HG03520 (cell line): Measurements from ENCODE around the gene SND1.

Experiments
- ATAC-seq: cut with Tn5 transposase; IDR thresholded peaks from one replicate; pipeline ENCODE4 v1.9.1; 2021; ENCODE audit warnings: mild to moderate bottlenecking, moderate library complexity; ENCODE audit not compliant: unreplicated experiment

SND1 gene

GRCh38 chr7:127798023-127798422, 146.0 kb downstream of the SND1 start:
- no peak for ATAC-seq

GRCh38 chr7:127798769-127799372, 146.9 kb downstream of the SND1 start:
- no peak for ATAC-seq

GRCh38 chr7:127799535-127800305, 147.7 kb downstream of the SND1 start:
- no peak for ATAC-seq

DNA sequence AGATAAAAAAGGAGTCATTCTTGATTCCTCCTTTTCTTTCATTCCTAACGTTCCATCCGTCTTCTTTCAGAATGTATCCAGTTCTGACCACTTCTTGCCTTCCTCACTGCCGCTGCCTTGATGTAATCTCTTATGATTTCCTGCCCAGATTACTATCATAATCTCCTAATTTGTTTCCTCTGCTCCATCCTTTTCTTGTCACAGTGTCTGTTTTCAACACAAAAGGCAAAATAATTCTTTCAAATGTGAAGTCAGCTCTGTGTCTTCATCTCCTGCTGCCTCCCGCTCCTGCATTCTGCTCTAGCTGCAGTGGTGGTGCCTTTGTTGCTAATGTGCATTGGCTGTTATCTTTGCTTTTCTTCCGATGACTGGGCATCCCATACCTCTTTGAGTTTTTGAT, 150.9 kb downstream of the SND1 start:
- no peak for ATAC-seq

GRCh38 chr7:127803626-127804025, 151.6 kb downstream of the SND1 start:
- no peak for ATAC-seq

- ATAC-seq = no peak
These were observed 155.3 kb downstream of the SND1 start for GRCh38 chr7:127807340-127807739.

DNA sequence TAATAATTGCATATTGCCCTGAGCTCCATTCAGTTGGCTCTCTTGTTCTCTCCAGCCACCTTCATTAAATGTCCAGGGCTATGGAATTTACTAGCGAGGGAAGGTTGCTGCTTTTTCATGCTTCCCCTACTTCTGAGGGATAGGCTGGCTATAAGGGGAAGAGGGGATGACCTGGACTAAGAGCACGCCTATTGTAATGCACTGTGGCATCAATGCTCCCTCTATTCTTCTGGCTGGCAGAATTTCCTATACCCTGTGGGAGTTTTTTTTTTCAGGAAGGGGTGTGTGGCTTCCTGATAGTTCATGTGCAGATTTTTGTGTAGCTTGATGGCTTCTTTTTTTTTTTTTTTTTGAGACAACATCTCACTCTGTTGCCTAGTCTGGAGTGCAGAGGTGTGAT, 155.8 kb downstream of the SND1 start:
- ATAC-seq = no peak

DNA sequence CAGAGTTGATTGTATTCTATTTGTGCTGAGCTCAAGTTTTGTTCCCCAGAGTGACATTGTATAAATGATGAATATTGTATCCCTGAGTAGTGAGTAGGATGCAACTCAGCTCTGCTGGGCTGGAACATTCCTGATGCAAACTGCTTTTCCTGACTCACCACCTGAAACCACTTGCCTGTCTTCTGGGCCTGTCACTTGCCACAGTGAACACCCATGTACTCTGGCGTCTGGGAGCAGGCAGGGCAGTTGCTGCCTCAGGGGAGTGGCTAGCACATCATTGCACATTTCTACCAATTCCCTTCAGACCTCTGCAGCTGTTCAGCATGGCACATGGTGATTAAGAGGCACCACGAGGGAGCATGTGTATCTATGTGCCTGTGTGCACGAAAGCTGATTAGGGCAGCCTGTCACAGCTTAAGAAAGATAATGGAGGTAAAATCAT, 157.3 kb downstream of the SND1 start:
- ATAC-seq = no peak

DNA sequence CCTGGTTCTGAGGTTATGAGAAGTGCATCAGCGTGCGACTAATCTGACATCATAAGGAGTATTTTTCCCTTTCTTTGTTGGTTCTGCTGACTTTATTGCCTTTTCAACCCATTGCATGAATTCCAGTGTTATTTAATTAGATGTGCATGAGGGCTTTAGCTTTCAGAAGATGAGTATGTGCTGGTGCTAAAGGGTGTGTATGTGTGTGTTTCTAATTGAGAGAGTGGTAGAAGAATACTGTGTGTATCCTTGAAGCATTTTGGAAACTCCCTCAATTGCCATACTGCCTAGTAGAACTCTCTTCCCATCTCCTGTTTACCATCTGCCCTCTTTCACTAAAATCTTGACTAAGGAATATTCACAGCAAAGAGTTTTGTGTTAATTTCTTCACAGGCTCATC, 158.1 kb downstream of the SND1 start:
- no peak for ATAC-seq

GRCh38 chr7:127810696-127811660, 159.0 kb downstream of the SND1 start:
- no peak for ATAC-seq

DNA sequence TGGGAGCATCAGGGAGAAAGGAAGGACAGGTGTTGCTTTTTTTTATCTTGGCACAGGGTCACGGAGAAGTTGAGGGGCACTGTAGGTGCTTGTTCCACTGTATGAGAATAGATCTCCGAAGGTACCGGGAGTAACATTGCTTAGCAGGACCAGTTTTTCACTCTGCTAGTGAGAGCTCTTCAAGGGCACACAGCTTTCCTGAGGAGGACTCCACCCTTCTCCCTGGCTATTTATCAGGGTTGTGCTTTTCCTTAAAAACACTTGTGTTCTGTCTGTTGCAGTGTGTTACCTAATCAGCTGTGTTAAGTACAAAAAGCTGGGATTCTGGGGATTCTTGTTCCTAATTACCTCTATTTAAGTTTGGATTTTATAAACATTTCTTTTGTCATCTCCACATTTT, 160.5 kb downstream of the SND1 start:
- no peak for ATAC-seq

- ATAC-seq = no peak
These were observed 162.1 kb downstream of the SND1 start for GRCh38 chr7:127813991-127814541.

DNA sequence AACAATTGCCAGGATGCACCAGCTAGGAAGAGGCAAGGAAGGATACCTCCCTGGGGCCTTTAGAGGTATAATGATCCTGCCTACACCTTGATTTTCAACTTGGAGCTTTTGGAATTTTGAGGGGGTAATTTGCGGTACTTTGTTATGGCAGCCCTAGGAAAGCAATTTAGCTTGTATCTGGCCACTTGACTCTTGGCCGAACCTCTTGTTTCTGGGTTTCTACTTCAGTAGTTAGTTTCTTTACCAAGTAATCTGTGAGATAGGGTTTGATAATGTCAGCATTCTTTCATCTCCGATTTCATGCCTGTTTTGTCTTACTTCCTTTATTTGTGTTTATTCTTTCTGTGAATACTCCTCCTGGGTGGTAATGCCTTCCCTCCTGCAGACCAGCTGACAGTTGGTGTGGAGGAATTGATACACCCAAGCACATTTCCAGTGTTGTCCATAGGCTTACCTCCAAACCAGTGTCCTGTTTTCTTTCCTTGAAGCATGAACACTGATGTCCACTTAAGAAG, 163.7 kb downstream of the SND1 start:
- no peak for ATAC-seq

DNA sequence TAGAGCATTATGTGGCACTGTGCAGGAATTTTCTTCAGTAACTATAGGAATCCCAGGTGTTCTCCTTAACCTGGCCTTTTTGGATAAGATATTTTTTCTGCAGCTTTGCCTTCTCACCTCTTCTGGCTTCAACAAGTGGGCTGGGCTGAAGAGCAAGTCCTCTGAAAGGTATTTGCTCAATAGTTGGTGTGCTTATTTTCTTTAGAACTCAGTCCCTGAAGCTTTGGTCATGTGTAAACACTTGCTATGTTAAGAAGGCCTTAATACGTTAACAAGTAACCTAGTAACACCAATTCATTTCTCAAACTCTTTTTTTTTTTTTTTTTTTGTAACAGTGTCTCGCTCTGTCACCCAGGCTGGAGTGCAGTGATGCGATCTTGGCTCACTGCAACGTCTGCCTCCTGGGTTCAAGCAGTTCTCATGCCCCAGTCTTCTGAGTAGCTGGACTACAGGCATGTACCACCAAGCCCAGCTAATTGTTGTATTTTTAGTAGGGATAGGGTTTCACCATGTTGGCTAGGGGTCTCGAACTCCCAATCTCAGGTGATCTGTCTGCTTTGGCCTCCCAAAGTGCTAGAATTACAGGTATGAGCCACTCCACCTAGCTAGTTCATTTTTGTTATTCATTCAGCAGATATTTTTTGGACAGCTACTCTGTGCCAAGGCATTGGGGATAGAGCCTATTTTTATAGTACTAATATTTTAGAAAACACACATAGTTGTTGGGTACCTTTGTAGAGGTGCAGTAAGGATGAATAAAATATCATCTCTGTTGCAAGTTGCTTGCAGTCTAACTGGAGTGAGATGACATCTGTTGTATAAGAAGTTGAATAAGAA, 164.6 kb downstream of the SND1 start:
- no peak for ATAC-seq

DNA sequence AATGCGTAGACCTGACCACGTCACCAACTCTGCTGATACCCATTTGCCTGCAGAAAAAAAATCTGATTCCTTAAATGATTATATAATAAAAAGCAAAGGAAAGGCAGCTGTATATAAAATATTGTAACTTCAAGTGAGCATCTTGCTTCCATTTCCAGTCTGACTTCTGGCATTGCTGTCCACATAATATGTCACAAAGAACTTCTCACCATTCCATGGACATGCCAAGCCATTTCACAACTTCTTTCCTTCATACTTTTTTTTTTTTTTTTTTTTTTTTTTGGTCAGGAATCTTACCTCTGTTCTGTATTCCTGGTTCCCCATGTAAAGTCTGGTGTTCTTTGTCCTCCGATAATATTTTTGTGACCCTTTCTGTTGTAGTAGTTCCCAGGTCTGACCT, 165.5 kb downstream of the SND1 start:
- no peak for ATAC-seq

- ATAC-seq = no peak
These were observed 166.3 kb downstream of the SND1 start for GRCh38 chr7:127818306-127818705.

- no peak for ATAC-seq
These were observed 168.2 kb downstream of the SND1 start for GRCh38 chr7:127819975-127820731.

GRCh38 chr7:127820732-127821085, 168.7 kb downstream of the SND1 start:
- ATAC-seq = no peak

- ATAC-seq = no peak
These were observed 169.2 kb downstream of the SND1 start for GRCh38 chr7:127821146-127821545.
